Measurements from ENCODE around the gene LRCOL1.

The LRCOL1 gene

DNA sequence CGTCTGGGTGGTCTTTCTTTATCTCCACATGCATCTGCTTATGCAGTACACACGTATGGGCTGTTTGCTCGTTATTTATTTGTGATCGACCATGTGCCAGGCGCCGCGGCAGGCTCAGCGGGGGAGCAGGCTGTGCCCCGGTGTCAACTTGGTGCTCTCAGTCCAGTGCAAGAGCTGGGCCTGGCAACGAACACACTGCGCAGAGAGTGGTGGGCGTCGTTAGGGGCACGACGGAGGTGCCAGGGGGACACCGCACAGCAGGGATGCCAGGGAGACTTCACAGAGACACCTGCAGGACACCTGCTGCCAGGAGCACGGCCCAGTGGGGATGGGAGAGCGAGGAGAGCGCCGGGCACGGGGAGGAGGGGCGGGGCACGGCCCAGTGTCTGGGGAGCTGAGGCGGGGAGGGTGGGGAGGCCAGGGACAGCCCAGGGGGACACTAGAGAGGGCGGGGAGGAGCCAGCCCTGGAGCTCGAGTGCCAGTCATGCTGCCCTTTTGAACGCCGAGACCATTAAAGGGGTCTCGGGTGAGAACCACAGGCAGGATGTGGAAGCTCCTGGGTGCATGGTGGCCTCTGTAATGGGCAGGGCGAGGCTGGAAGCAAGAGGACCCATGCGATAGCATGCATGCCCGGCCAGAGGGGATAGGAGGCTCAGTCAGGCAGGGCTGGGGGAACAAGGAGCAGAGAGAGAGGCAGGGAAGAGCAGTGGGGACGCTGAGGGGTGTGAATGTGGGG lies 652 bp upstream of the LRCOL1 start:
- DNase-seq (ENCODE audit: low read depth): no peak
- H3K4me3 ChIP-seq (replicated peaks; ENCODE audit: low read depth, low read length): no peak overlapping the region
- no peak for TF ChIP-seq CTCF (IDR thresholded peaks at IDR 0.05; ENCODE audit: low read length, missing control alignments)

- no peak for DNase-seq (ENCODE audit: low read depth)
- no peak overlapping the region for H3K4me3 ChIP-seq (replicated peaks; ENCODE audit: low read depth, low read length)
- no peak for TF ChIP-seq CTCF (IDR thresholded peaks at IDR 0.05; ENCODE audit: low read length, missing control alignments)
Observed at GRCh38 chr12:132608231-132609171, 1.9 kb downstream of the LRCOL1 start.

GRCh38 chr12:132606927-132607326 lies 3.5 kb downstream of the LRCOL1 start:
- DNase-seq (ENCODE audit: low read depth): no peak
- no peak overlapping the region for H3K4me3 ChIP-seq (replicated peaks; ENCODE audit: low read depth, low read length)
- no peak for TF ChIP-seq CTCF (IDR thresholded peaks at IDR 0.05; ENCODE audit: low read length, missing control alignments)

GRCh38 chr12:132606466-132606865 lies 3.9 kb downstream of the LRCOL1 start:
- no peak overlapping the region for H3K4me3 ChIP-seq (replicated peaks; ENCODE audit: low read depth, low read length)
- TF ChIP-seq CTCF (IDR thresholded peaks at IDR 0.05; ENCODE audit: low read length, missing control alignments): no peak
- no peak for DNase-seq (ENCODE audit: low read depth)

GRCh38 chr12:132605892-132606291 lies 4.5 kb downstream of the LRCOL1 start:
- no peak for DNase-seq (ENCODE audit: low read depth)
- no peak for TF ChIP-seq CTCF (IDR thresholded peaks at IDR 0.05; ENCODE audit: low read length, missing control alignments)
- H3K4me3 ChIP-seq (replicated peaks; ENCODE audit: low read depth, low read length): no peak overlapping the region

DNA sequence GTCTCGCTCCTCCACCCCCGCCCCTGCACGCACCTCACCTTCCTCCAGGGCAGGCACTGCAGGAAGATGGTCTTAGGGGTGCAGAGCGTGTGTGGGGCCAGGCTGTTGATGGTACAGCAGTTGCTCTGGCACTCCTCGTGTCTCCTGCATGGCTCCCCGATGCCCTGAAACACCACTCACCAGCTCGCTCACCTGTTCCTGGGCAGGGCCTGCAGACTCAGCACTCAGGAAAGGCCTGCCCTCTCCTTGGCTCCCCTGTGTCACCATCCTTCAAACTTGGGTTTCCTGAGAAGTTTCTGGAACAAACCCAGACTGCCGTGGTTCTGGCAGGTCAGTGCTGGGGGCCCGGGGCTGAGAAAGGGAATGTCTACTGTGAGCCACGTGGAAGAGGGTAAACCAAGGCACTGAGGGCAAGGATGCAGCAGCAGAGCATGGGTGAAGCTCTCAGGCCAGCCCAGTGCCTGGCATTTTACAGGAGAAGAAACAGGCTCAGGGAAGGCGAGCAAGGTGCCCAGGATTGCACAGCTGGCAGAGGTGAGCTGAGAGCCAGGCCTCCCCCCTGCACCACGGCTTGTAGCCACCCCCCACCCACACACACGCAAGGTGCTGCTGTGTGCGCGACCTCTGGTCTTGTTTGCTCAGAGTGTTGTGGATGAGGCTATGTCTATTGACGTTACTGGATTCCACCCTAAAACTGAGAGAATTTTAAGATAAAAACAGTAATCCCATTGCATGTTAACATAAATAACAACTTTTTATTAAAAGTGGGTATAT lies 5.5 kb downstream of the LRCOL1 start:
- TF ChIP-seq CTCF (IDR thresholded peaks at IDR 0.05; ENCODE audit: low read length, missing control alignments): no peak
- H3K4me3 ChIP-seq (replicated peaks; ENCODE audit: low read depth, low read length): no peak overlapping the region

More for the DNA sequence above, 5.5 kb downstream of the LRCOL1 start:
- DNase-seq (ENCODE audit: low read depth): no peak

Measured in fibroblast of pulmonary artery (primary cell).